CD4-positive, alpha-beta T cell treated with Interleukin-4 for 1 hour (primary cell): ENCODE data around the gene CHRNA1.

Experiments used
- DNase-seq, 2 donors: peaks; one replicate each; pipeline ENCODE4 v3.0.0-alpha.2; 2020 to 2022

CHRNA1 gene

GRCh38 chr2:174764280-174765255, at the start of gene CHRNA1:
TSS of gene CHRNA1 (minus strand) at chr2:174764472. CDS start at chr2:174764394, 78 bp downstream.
- no peak for DNase-seq

- no peak for DNase-seq
Measured at GRCh38 chr2:174812037-174812436, 47.8 kb upstream of the CHRNA1 start.

GRCh38 chr2:174807931-174808330, 43.7 kb upstream of the CHRNA1 start:
- no peak for DNase-seq

- DNase-seq, result no peak
Measured at GRCh38 chr2:174805803-174806202, 41.5 kb upstream of the CHRNA1 start.

GRCh38 chr2:174802459-174802858, 38.2 kb upstream of the CHRNA1 start:
- DNase-seq, result no peak

- no peak for DNase-seq
Measured at GRCh38 chr2:174800436-174801205, 36.3 kb upstream of the CHRNA1 start.

- no peak for DNase-seq
Measured at GRCh38 chr2:174798801-174799200, 34.5 kb upstream of the CHRNA1 start.

GRCh38 chr2:174797781-174798276, 33.6 kb upstream of the CHRNA1 start:
- DNase-seq, result no peak

- DNase-seq, result no peak
Measured at GRCh38 chr2:174796319-174796771, 32.1 kb upstream of the CHRNA1 start.

GRCh38 chr2:174794851-174795374, 30.6 kb upstream of the CHRNA1 start:
- no peak for DNase-seq

- DNase-seq, result no peak
Measured at GRCh38 chr2:174792309-174793025, 28.2 kb upstream of the CHRNA1 start.

- no peak for DNase-seq
Measured at GRCh38 chr2:174791746-174792280, 27.5 kb upstream of the CHRNA1 start.

- no peak for DNase-seq
Measured at GRCh38 chr2:174791020-174791419, 26.7 kb upstream of the CHRNA1 start.

- DNase-seq, result no peak
Measured at GRCh38 chr2:174789001-174789400, 24.7 kb upstream of the CHRNA1 start.

GRCh38 chr2:174788291-174788929, 24.1 kb upstream of the CHRNA1 start:
- DNase-seq, result peak in 1 of 2 donors; percentile 30

GRCh38 chr2:174787487-174788205, 23.4 kb upstream of the CHRNA1 start:
- no peak for DNase-seq

- no peak for DNase-seq
Measured at GRCh38 chr2:174786066-174786725, 21.9 kb upstream of the CHRNA1 start.

- no peak for DNase-seq
Measured at GRCh38 chr2:174785481-174785880, 21.2 kb upstream of the CHRNA1 start.

- DNase-seq, result no peak
Measured at GRCh38 chr2:174784909-174785308, 20.6 kb upstream of the CHRNA1 start.

- no peak for DNase-seq
Measured at GRCh38 chr2:174784316-174784715, 20.0 kb upstream of the CHRNA1 start.
